D721Med (cell line): Measurements from ENCODE around the gene SLC12A7.

Experiments
- DNase-seq: peaks from one replicate; pipeline ENCODE4 v3.0.0; 2011; ENCODE audit warnings: low spot score; ENCODE audit not compliant: insufficient read length
- FAIRE-seq: peaks from 2 replicates; lab custom pipeline; 2011; peaks lifted over from hg19 to GRCh38; lab: Jason Lieb, UNC
- TF ChIP-seq, protein P1 (sequence below): IDR thresholded peaks from 2 replicates; pipeline ENCODE4 v1.5.1; 2012; ENCODE audit warnings: mild to moderate bottlenecking, control low read depth; ENCODE audit not compliant: insufficient read depth; ENCODE audit errors: missing control alignments

The SLC12A7 gene

DNA sequence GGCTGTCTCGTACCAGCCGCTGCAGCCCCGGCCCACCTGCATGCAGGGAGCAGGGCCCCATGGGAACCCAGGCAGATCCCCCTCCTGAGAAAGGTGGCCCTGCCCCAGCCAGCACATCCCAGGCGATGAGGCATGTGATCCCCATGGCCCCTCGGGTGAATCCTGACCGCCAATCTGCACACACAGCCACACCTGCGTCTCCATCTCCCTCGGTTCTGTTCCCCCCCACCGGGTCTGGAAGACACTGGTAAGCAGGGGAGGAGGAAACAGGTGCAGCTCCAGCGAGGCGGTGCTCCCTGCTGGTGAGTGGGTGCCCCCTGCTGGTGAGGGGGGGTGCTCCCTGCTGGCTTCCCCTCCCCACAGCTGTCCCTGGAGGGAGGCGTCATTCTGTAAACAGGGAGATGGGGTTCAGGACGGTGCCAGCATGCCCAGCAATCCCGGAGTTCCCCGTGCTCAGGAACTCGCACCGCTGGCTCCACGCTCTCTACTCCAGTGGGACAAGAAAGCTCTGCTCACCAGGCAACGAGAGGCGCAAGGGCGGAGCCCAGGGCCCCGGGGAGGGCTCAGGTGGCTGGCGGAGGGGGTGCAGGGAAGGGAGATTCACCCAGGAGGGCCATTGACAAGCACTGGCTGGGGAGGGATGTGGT lies 28.4 kb upstream of the SLC12A7 start:
- TF ChIP-seq, protein P1, sequence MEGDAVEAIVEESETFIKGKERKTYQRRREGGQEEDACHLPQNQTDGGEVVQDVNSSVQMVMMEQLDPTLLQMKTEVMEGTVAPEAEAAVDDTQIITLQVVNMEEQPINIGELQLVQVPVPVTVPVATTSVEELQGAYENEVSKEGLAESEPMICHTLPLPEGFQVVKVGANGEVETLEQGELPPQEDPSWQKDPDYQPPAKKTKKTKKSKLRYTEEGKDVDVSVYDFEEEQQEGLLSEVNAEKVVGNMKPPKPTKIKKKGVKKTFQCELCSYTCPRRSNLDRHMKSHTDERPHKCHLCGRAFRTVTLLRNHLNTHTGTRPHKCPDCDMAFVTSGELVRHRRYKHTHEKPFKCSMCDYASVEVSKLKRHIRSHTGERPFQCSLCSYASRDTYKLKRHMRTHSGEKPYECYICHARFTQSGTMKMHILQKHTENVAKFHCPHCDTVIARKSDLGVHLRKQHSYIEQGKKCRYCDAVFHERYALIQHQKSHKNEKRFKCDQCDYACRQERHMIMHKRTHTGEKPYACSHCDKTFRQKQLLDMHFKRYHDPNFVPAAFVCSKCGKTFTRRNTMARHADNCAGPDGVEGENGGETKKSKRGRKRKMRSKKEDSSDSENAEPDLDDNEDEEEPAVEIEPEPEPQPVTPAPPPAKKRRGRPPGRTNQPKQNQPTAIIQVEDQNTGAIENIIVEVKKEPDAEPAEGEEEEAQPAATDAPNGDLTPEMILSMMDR = peak; percentile 63
- peak; percentile 78 for DNase-seq
- FAIRE-seq = no peak

- no peak for DNase-seq
- FAIRE-seq = no peak
Observed at GRCh38 chr5:1139331-1140170, 27.7 kb upstream of the SLC12A7 start.

DNA sequence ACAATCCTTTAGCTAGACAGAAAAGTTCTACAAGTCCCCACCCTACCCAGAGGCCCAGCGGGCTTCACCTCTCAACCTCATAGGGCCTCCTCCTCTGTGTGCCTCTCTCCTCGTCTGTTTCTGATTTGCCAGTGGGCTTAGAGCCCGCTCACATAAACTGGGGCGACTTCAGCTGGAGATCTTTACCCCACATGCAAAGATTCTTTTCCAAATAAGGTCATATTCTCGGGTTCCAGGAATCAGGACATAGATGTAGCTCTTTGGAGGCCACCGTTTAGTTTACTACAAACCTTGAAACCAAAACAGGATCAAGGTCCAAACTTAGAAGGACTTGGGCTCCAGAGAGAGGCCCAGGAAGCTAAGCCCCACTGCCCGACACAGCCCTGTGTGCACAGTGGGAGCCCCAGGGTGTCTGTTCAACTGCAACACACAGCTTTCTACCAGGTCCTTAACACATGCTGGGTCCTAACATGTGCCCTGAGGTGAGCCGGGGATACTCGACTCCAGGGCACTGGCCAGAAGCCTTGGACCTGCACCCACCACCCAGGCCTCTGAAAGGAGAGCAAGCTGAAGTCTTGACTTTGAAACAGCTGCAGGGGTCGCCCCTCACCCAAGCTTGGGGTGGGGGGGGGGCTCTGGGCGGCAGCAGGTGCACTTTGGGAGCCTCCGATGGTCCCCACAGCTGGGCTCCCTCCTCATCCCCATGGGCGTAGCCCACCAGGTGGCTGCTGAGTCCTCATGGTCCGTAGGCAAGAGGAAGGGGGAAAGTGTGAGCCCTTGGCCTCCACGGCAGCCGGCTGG lies 26.8 kb upstream of the SLC12A7 start:
- DNase-seq (no peak), FAIRE-seq (no peak)
- TF ChIP-seq, protein P1 = no peak

More at GRCh38 chr5:1139331-1140170, 27.7 kb upstream of the SLC12A7 start:
- TF ChIP-seq, protein P1 = no peak

GRCh38 chr5:1137567-1138444 lies 25.9 kb upstream of the SLC12A7 start:
- no peak for FAIRE-seq
- TF ChIP-seq, protein P1 = no peak
- no peak for DNase-seq

GRCh38 chr5:1136814-1137213 lies 25.0 kb upstream of the SLC12A7 start:
- TF ChIP-seq, protein P1 = no peak
- FAIRE-seq = no peak
- DNase-seq = no peak
